ENCODE measurements around the gene HOXA4. TPM values are rescaled to one million over a fixed set of nuclear protein-coding genes. Genes with fewer than 3 reads are reported as not detected.
A peak's percentile ranks its signal among the peaks of the same experiment; 100 is the strongest.

Gene HOXA4
- polyA plus RNA-seq, 6 donors from 2014 or later, result not detected

DNA sequence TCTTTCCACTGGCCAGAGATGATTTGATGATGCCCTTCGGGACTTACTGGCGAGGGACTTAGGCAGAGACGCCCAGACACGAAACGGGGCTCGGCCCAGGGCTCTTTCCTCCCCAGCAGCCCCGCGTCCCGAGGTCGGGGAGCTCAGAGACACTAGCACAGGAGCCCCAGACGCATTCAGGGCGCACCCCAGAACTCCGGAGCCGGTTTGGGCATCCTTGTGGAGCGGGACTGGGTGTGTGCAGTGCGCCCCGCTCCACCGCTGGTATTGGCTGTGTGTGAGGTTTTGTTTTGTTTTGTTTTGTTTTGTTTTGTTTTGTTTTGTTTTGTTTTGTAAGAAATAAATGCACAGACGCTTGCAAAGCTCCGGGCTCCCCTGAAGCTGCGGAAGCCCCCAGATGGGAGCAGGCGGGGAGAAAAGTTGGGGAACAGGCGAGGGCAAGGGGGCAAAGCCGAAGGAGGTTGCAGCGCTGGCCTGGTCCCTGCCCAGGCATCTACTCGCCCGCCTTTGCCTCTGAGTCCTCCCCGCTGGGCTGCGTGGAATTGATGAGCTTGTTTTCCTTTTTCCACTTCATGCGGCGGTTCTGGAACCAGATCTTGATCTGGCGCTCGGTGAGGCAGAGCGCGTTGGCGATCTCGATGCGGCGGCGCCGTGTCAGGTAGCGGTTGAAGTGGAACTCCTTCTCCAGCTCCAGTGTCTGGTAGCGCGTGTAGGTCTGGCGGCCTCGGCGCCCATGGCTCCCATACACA is 14.8 kb upstream of the HOXA4 start:
- peaks cover 17 to 27% (median 21%) of the 10 kb centered on the region in 3 donors for H3K4me1 Mint-ChIP-seq
- H3K36me3 Mint-ChIP-seq, result peaks cover 0 to 13% of the 10 kb centered on the region in 2 donors
- H3K27ac Mint-ChIP-seq, result peak overlapping the region in 2 of 6 donors; percentile 44 to 72
- peaks cover 0 to 8% (median 2%) of the 10 kb centered on the region in 7 donors for H3K9me3 Mint-ChIP-seq
- ATAC-seq (ENCODE audit: low read depth in 2 of 2), result no peak
- H3K4me3 Mint-ChIP-seq, result peak overlapping the region in 5 of 8 donors; percentile 26 to 73 (median 48)
- DNase-seq, result no peak
- peaks cover 62 to 74% (median 62%) of the 10 kb centered on the region in 3 donors for H3K27me3 Mint-ChIP-seq

DNA sequence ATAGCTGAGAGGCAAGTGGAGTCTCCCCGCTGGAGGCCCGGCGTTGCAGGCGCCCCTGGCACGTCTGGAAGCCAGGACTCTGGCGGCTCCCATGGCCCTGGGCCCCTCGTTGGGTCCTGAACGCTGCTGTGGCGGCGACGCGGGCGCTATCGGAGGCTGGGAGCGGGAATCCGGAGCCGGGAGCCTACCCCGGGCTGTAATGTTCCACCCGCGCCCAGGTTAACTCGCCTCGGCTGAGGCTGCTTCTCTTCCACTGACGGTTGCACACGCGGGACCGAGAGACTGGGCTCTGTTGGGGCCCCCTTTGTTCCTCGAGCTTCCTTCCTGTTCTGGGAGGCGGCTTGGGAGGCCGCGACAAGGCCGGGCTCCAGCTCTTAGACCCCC is 14.2 kb upstream of the HOXA4 start:
- no peak for DNase-seq
- H3K4me1 Mint-ChIP-seq, result peaks cover 15 to 24% (median 16%) of the 10 kb centered on the region in 3 donors
- peak overlapping the region in 2 of 6 donors; percentile 72 to 89 for H3K27ac Mint-ChIP-seq
- peaks cover 60 to 75% (median 62%) of the 10 kb centered on the region in 3 donors for H3K27me3 Mint-ChIP-seq
- peaks cover 0 to 8% (median 2%) of the 10 kb centered on the region in 7 donors for H3K9me3 Mint-ChIP-seq
- peaks cover 0 to 13% of the 10 kb centered on the region in 2 donors for H3K36me3 Mint-ChIP-seq
- no peak for ATAC-seq (ENCODE audit: low read depth in 2 of 2)
- H3K4me3 Mint-ChIP-seq, result peak overlapping the region in 3 of 8 donors; percentile 28 to 50 (median 48)

DNA sequence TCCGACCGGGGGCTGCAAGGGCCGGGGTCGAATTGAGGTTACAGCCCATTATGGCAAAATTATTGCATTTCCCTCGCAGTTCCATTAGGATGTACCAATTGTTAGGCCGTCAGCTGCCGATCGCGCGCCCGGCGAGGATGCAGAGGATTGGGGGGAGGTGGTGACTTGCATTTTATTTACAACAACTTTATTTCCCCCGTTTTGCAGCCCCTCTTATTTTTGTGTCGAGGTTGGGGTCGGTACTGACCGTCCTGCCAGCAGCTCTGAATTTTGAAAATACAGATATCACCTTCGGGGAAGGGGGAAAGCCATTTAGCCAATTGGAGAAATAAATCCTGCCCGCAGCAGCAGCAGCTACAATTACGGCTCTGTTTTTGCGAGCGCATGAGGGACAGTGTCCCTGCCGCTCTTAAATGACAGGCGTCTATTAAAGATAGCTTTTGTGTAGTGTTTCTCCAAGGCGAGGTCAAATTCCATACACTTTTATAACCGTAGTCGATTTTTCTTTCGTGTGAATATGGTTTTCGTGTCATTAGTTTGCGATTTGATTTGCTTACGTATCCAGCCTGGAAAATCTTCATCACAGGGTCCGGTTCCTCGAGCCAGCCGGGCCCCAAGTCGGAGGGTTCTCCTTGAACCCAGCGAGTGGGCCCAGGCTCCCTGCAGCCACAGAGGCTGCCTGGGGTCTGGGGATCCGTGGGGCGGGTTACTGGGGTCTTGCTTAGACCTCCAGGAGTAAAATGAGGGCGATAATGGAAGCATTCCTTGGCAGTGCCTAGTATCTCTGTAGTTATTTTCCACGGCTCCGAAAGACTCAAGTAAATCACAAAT is 13.6 kb upstream of the HOXA4 start:
- ATAC-seq (ENCODE audit: low read depth in 2 of 2) (no peak), DNase-seq (no peak)
- Mint-ChIP-seq H3K27me3 (peaks cover 58 to 78% (median 60%) of the 10 kb centered on the region in 3 donors), H3K9me3 (peaks cover 0 to 8% (median 2%) of the 10 kb centered on the region in 7 donors), H3K27ac (peak overlapping the region in 1 of 6 donors; percentile 89), H3K4me3 (peak overlapping the region in 1 of 8 donors; percentile 74), H3K36me3 (peaks cover 0 to 13% of the 10 kb centered on the region in 2 donors), H3K4me1 (peaks cover 15 to 24% (median 16%) of the 10 kb centered on the region in 3 donors)

DNA sequence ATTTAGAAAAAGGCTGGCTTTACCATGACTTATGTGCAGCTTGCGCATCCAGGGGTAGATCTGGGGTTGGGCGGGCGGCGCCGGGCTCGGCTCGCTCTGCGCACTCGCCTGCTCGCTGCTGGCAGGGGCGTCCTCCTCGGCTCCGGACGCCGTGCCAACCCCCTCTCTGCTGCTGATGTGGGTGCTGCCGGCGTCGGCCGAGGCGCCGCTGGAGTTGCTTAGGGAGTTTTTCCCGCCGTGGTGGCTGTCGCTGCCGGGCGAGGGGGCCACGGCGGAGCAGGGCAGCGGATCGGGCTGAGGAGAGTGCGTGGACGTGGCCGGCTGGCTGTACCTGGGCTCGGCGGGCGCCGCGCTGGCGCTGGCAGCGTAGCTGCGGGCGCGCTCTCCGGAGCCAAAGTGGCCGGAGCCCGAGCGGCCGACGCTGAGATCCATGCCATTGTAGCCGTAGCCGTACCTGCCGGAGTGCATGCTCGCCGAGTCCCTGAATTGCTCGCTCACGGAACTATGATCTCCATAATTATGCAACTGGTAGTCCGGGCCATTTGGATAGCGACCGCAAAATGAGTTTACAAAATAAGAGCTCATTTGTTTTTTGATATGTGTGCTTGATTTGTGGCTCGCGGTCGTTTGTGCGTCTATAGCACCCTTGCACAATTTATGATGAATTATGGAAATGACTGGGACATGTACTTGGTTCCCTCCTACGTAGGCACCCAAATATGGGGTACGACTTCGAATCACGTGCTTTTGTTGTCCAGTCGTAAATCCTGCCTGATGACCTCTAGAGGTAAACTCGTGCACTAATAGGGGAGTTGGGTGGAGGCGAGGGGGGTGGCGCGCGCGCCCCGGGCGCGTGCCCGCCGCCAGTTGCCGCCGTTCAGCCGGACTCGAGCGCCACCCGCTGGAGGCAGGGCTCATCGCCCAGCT is 12.7 kb upstream of the HOXA4 start, which contains the start of gene HOXA5:
Gene HOXA5 (minus strand): TSS at position 659 of the 927 bp plus-strand sequence. CDS start 74 bp downstream, at position 585.
- H3K4me1 Mint-ChIP-seq, result peaks cover 12 to 19% (median 15%) of the 10 kb centered on the region in 3 donors
- H3K4me3 Mint-ChIP-seq, result peak within 1 kb of the TSS; percentile 33 to 78 (median 58)
- H3K9me3 Mint-ChIP-seq, result peaks cover 0 to 7% (median 2%) of the 10 kb centered on the region in 7 donors
- H3K36me3 Mint-ChIP-seq, result peaks cover 0 to 13% of the 10 kb centered on the region in 2 donors
- H3K27me3 Mint-ChIP-seq, result peaks cover 53 to 80% (median 63%) of the 10 kb centered on the region in 3 donors
- DNase-seq (no peak), ATAC-seq (ENCODE audit: low read depth in 2 of 2) (peak in 1 of 2 donors; percentile 66)
- peak within 1 kb of the TSS in 4 of 6 donors; percentile 28 to 91 (median 75) for H3K27ac Mint-ChIP-seq

DNA sequence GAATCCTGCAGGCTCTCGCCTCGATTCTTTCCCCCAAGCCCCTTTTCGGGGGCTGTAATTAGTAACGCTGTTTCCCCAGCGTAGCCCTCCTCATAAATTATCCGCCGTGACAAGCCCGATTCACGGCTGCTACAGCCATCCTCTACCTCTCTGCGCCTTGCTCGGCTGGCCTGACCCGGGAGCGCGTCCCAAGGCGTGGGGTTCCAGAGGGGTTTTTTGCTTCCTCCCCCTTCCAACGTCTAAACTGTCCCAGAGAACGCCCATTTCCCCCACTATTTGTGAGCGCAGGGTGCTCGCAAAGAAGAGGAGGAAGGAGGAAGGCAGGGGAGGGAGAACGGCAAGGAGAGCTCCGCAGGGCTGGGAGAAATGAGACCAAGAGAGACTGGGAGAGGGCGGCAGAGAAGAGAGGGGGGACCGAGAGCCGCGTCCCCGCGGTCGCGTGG is 12.0 kb upstream of the HOXA4 start:
- H3K36me3 Mint-ChIP-seq, result peaks cover 0 to 13% of the 10 kb centered on the region in 2 donors
- peaks cover 8 to 14% (median 12%) of the 10 kb centered on the region in 3 donors for H3K4me1 Mint-ChIP-seq
- DNase-seq (no peak), ATAC-seq (ENCODE audit: low read depth in 2 of 2) (no peak)
- H3K27me3 Mint-ChIP-seq, result peaks cover 54 to 81% (median 65%) of the 10 kb centered on the region in 3 donors
- H3K27ac Mint-ChIP-seq, result peak overlapping the region in 4 of 6 donors; percentile 28 to 91 (median 64)
- peaks cover 0 to 7% (median 2%) of the 10 kb centered on the region in 7 donors for H3K9me3 Mint-ChIP-seq
- H3K4me3 Mint-ChIP-seq, result peak overlapping the region; percentile 33 to 78 (median 58)

DNA sequence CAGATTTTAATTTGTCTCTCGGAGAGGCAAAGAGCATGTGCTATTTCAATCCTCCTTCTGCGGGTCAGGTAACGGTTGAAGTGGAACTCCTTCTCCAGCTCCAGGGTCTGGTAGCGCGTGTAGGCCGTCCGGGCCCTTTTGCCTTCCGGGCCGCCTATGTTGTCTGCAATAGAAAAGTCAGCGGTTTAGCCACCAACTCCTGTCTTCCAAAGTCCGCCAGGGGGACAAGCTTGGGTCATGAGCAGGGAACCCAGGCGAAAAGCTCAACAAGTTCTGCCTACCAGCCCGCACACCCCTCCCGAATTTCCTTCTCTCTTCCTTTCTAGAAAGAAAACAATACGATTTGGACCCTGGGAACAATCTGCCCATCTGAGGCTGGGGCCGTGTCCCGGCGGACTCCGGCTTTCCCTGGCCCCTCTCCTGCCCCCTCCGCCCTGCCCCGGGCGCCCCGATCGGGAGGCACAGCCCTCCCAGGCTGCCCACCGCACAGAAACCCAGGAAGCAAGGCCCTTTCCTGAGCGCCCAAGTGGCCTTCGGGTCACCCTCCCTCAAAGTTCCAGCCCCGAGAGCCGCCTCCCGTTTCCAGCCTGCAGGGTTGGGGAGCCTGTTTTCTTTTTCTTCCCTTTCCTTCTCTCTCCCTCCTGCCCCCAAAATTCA is 11.5 kb upstream of the HOXA4 start:
- no peak overlapping the region for H3K27ac Mint-ChIP-seq
- ATAC-seq (ENCODE audit: low read depth in 2 of 2) (no peak), DNase-seq (no peak)
- peaks cover 2 to 9% (median 9%) of the 10 kb centered on the region in 3 donors for H3K4me1 Mint-ChIP-seq
- peaks cover 0 to 7% (median 2%) of the 10 kb centered on the region in 7 donors for H3K9me3 Mint-ChIP-seq
- H3K36me3 Mint-ChIP-seq, result peaks cover 0 to 9% of the 10 kb centered on the region in 2 donors
- peak overlapping the region in 2 of 8 donors; percentile 33 to 74 for H3K4me3 Mint-ChIP-seq
- peaks cover 54 to 81% (median 66%) of the 10 kb centered on the region in 3 donors for H3K27me3 Mint-ChIP-seq

DNA sequence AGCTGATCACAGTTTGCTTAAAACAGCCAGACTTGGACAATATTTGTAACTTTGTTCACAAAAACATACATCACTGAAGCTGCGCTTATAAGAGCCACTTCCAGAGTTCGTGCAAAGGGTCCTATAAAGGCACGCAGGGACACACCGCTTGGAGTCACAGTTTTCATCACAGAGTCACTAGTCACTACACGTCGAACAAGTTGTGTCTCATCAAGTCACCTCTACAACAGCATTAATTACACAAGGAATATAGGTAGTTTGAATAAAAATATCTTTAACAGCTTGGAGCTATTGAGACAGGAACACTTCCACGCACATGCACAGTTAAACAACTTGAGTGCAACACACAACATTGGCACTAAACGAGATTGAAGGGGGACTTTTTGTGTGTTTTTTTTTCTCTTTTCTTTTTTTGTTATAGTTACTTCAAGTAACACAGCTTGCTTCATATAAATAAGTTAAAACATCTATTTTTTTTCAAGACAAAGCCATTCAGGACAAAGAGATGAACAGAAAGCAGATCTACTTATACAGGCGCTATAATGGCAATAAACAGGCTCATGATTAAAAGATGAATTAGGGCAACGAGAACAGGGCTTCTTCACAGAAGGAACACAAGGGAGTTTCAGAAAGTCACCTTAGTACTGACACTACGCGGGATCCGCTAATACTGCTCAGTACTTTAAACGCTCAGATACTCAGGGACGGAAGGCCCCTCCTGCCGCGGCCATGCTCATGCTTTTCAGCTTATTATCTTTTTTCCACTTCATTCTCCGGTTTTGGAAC is 10.8 kb upstream of the HOXA4 start:
- no peak for ATAC-seq (ENCODE audit: low read depth in 2 of 2)
- H3K4me1 Mint-ChIP-seq, result peaks cover 0 to 7% (median 7%) of the 10 kb centered on the region in 3 donors
- no peak for DNase-seq
- H3K27me3 Mint-ChIP-seq, result peaks cover 50 to 78% (median 66%) of the 10 kb centered on the region in 3 donors
- peaks cover 0 to 6% (median 2%) of the 10 kb centered on the region in 7 donors for H3K9me3 Mint-ChIP-seq
- H3K4me3 Mint-ChIP-seq, result peak overlapping the region in 1 of 8 donors; percentile 42
- no peak overlapping the region for H3K27ac Mint-ChIP-seq
- H3K36me3 Mint-ChIP-seq, result peaks cover 0 to 2% of the 10 kb centered on the region in 2 donors

DNA sequence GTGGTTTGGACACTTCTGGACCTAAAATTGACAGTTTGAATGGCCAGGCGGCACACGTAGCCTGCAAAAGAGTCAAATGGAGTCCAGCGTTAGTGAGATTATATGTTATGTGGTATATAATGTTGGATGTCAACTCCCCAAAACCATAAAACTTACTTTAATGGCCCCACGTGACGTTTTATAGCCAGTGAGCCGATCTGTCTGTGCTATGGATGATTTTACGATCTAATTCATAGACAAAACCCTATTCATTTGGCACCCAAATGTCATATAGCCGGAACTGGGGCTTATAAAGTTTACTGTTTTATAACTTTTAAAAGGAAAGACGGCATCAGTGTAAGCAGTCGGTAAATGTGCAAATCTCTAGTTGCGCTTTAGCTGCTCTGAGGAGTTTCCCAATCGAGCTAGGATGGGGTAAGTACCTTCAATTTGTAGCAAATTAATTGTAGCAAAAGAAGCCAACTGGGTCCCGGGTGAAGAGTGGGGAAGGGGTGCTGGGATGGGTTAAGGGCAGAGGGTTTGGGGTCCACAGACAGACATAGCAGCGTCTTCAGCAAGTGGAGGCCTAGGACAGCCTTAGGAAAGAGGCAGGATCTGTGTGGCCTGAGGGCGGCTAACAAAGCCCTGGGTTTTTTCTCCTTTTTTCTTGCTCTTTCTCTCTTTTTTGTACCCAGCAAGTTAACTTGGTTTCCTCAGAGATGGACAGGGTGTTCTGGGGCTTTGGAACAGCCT is 9.7 kb upstream of the HOXA4 start:
- peaks cover 0 to 6% (median 0%) of the 10 kb centered on the region in 7 donors for H3K9me3 Mint-ChIP-seq
- no peak overlapping the region for H3K27ac Mint-ChIP-seq
- H3K4me1 Mint-ChIP-seq, result peaks cover 0 to 7% (median 7%) of the 10 kb centered on the region in 3 donors
- no peak for ATAC-seq (ENCODE audit: low read depth in 2 of 2)
- H3K36me3 Mint-ChIP-seq, result no peaks in the 10 kb centered on the region
- no peak overlapping the region for H3K4me3 Mint-ChIP-seq
- DNase-seq, result no peak
- H3K27me3 Mint-ChIP-seq, result peaks cover 52 to 77% (median 66%) of the 10 kb centered on the region in 3 donors

DNA sequence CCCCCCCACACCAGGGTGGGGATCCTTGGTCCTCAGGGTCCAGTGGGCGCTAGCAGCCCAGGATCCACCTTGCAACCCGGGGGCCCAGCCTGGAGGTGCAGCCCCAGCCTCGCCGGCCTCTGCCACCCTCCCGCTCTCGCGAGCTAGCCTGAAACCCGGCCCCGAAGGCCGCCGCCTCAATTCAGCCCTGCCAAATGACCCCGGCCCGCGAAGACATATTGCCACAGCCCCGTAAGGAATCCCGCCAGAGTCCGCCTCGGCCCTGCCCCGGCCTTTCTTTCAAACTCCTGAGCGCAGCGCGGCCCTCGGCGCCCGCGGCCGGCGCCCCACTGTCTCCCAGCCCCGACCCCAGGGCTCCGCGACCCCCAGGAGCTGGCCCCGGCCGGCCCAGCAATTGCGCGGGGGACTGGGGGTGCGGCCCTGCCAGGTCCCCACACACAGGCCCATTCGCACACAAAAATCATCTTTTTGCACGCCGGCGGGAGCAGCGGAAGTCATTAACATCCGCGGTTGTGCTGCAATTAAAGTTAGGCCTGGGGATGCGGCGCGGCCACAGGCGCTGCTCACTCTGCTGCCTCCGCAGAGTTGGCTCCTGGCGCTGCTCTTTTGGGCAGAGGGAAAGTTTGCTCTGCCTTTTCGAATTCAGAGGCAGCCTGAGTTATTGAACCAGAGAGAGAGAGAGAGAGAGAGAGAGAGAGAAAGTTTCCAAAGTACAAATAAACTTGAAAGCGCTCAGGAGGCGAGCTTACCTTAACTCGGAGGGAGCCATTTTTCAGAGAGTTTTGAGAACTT is 9.0 kb upstream of the HOXA4 start:
- ATAC-seq (ENCODE audit: low read depth in 2 of 2) (no peak), DNase-seq (no peak)
- peaks cover 0 to 4% (median 0%) of the 10 kb centered on the region in 7 donors for H3K9me3 Mint-ChIP-seq
- no peaks in the 10 kb centered on the region for H3K36me3 Mint-ChIP-seq
- peaks cover 0 to 7% (median 7%) of the 10 kb centered on the region in 3 donors for H3K4me1 Mint-ChIP-seq
- H3K4me3 Mint-ChIP-seq, result no peak overlapping the region
- peaks cover 59 to 77% (median 67%) of the 10 kb centered on the region in 3 donors for H3K27me3 Mint-ChIP-seq
- H3K27ac Mint-ChIP-seq, result no peak overlapping the region

DNA sequence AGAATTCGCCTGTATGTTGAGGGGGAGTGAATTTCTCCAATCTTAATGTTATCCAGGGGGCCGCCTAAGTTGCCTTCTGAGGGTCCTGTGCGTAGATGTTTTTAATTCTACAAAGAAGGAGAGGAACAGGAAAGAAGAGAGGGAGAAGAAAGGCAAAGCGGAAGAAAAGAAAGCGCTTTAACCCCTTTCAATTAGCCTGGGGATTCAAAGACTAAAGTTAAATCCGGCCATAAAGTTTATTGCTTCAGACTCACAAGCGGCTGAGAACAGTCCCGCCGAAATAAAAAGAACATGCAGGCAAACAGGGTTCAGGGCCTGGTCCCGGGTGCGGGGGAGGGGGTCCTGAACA is 8.4 kb upstream of the HOXA4 start:
- Mint-ChIP-seq H3K4me1 (peaks cover 0 to 7% (median 7%) of the 10 kb centered on the region in 3 donors), H3K27ac (no peak overlapping the region), H3K4me3 (no peak overlapping the region), H3K36me3 (no peaks in the 10 kb centered on the region), H3K27me3 (peaks cover 58 to 78% (median 73%) of the 10 kb centered on the region in 3 donors), H3K9me3 (peaks cover 0 to 4% (median 0%) of the 10 kb centered on the region in 7 donors)
- ATAC-seq (ENCODE audit: low read depth in 2 of 2) (no peak), DNase-seq (no peak)

All from naive B cell (primary cell).